Measurements from ENCODE around the gene SETD7.

SETD7 gene

DNA sequence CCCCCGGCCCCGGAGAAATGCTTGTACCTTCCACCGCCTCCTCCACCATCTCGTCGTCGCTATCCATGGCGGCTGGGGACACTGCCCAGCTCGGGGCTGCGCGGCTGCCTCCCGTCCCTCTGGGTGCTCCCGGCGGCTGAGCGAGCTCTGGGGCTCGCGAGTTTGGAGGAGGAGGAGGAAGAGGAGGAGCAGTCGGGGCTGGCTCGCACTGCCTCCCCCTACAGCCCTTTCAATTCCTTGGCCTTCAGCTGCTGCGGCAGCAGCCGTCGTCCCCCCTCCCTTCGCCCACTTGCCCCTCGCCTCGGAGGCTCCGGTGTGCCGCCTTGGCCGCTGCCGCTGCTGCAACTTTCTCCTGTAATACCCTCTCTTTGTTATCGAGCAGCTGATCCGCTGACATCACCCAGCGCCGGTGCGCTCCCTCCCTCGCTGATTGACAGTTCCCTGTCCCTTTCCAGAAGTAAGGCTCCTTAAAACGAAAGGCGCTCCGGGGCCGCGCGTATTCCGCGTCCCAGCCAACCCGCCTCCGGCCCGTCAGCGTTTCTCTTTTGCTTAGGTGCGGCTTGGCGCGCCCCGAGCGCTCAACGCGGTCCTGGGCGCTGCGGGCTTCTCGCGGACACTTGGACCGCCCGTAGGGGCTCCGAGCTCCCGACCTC, at the start of gene SETD7:
SETD7 (minus strand) TSS at position 149 of the 653 bp plus-strand sequence; CDS start at position 67, 82 bp downstream.
- DNase-seq, result peak; percentile 67

DNA sequence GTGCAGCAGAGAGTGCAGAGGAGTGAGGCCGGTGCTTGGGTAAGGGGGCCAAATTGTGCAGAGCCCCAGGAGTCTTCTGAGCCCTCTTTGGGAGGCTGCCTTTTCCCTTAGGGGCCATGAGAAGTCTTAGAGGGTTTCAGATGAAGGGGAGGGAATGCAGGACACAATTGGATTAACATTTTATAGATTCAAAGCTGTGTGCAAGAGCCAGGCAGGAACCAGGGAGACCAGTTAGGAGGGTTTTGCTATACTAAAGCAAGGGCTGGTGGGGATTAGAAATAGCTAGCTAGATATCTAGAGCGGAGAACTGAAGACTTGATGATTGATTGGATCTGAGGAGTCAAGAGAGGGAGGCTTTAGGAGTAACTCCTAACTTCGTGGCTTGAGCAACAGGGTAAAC, 49.5 kb upstream of the SETD7 start:
- DNase-seq, result no peak

GRCh38 chr4:139603576-139604410, 47.8 kb upstream of the SETD7 start:
- peak; percentile 86 for DNase-seq

DNA sequence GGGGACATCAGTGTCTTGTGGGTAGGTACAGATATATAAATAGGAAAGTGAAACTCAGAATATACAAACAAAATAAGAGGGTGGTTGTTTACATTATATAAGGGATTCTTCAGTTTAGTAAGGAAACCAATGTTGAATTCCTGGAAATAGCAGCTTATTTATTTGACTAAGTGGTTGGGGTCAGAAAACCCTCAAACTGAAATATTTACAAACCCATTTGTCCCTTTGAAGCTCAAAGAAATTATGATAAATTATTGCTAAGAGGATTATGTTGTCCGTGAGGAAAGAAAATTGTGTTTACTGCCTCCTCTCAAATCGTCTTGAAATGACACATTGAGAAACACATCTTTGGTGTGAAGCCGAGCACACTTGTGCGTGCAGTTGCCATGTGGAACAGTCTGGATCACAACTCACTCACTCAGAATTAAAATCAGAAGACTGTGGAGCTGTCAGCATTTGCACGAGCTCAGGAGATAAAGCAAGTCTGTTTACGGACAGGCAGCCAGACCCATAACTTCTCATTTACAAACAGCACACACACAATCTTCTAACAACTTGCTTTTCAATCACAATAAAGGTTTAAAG, 46.8 kb upstream of the SETD7 start:
- no peak for DNase-seq

DNA sequence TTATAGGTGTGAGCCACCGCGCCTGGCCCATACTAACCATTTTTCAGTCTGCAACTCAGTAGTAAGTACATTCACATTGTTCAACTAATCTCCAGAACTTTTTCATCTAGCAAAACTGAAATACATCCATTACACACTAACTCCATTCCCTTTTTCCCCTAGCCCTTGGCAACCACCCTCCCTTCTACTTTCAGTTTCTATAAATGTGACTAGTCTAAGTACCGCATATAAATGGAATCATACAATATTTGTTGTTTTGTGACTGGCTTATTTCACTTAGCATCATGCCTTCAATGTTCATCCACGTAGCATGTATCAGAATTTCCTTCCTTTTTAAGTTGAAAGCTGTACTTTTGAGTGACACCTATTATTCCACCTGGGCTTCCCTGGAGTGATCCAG, 44.6 kb upstream of the SETD7 start:
- no peak for DNase-seq

- no peak for DNase-seq
Measured at GRCh38 chr4:139599594-139600374, 43.8 kb upstream of the SETD7 start.

- no peak for DNase-seq
Measured at GRCh38 chr4:139599076-139599475, 43.1 kb upstream of the SETD7 start.

GRCh38 chr4:139596684-139597279, 40.8 kb upstream of the SETD7 start:
- DNase-seq, result no peak

- DNase-seq, result no peak
Measured at GRCh38 chr4:139596034-139596683, 40.1 kb upstream of the SETD7 start.

DNA sequence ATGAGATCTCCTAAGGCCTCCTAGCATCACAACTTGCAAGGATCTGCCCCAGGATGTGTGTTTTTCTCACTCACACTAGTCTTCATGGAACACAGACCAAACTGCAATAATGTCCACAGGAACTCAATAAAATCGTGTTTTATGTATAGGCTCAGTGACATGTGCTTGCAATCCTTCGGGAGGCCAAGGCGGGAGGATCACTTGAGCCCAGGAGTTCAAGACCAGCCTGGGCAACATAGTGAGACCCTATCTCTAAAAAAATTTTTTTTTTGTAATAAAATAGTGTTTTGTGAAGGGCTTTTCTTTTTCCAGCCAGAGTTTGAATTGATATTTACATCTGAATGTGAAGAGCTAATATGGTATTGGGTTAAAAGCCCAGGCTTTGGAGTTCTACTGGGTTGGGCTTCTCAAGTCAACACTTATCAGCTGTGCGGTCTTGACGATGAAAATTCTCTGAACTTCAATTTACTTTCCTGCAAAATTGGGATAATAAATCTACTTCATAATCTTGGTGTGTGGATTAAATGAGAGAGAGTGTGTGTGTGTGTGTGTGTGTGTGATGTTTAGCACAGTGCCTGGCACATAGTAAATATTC, 38.7 kb upstream of the SETD7 start:
- DNase-seq, result no peak

- DNase-seq, result no peak
Measured at GRCh38 chr4:139593091-139593564, 37.1 kb upstream of the SETD7 start.

DNA sequence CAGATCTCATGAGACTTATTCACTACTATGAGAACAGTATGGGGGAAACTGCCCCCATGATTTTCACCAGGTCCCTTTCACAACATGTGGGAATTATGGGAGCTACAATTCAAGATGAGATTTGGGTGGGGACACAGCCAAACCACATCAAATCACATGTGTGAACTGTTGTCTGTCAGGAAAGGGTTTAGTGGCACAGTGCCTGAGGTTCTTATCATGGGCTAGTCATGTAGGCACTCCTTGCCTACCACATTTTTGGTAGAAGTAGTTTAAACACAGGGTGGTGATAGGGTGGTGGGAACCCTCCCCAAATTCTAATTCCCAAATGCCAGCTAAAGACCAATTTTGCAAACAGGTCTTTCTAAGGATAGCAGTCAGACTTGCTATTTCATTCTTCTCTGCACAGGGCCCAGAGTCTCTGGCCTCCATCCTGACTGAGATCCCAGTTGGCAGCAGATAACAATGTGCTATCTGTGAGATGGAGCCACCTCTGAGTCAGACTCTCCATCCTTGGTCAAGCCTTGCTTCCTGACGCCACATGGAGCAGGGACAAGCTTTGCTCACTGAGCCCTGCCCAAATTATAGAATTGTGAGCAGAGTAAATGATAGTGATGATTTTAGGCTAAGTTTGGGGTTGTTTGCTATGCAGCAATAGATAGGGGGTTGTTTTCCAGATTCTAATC, 33.5 kb upstream of the SETD7 start:
- DNase-seq, result peak; percentile 58

GRCh38 chr4:139587446-139587845, 31.4 kb upstream of the SETD7 start:
- no peak for DNase-seq

GRCh38 chr4:139585473-139585872, 29.5 kb upstream of the SETD7 start:
- no peak for DNase-seq

GRCh38 chr4:139584784-139585183, 28.8 kb upstream of the SETD7 start:
- no peak for DNase-seq

DNA sequence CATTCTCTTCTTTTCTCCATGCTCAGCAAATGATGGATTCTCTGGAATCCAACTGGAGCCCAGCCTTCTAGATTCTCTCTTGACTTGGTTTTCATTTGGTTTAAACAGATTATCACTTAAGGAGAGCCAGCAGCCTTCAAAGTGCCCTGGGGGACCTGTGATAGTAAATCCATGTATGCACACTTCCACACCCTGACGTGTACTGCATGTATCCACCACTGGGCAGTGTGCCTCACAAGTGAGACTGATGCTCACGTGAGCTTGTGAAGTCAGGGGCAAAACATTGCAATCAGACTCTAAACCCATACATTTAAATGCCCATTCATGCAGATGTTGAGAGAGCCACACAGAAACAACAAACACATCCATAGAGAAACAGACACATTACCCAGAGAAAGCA, 28.0 kb upstream of the SETD7 start:
- no peak for DNase-seq

GRCh38 chr4:139582044-139582443, 26.0 kb upstream of the SETD7 start:
- DNase-seq, result peak; percentile 21

DNA sequence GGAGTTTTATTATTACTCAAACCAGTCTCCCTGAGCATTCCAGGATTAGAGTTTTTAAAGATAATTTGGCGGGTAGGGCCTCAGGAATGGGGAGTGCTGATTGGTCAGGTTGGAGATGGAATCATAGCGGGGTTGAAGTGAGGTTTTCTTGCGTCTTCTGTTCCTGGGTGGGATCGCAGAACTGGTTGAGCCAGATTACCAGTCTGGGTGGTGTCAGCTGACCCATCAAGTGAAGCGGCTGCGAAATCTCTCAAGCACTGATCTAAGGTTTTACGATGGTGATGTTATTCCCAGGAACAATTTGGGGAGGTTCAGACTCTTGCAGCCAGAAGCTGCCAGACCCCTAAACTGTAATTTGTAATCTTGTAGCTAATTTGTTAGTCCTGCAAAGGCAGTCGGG, 25.1 kb upstream of the SETD7 start:
- DNase-seq, result no peak

GRCh38 chr4:139576219-139576618, 20.2 kb upstream of the SETD7 start:
- no peak for DNase-seq

DNA sequence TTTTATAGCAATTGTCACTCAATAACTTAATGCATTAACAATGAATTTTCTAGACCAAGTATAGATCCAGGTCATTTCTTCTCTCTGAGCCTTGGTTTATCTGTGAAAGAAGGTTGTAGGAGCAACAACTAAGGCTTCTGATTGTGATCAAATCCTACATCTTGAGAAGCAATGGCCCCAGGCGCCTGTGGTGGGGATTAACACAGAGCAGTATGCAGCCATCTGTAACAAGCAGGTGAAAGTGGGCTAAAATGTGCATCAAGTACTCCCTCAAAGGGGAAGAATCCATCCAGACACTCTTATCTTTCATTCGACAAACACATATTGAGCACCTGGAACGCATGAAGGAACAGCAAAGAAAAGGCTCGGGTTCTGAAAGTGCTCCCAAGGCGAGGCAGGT, 19.1 kb upstream of the SETD7 start:
- DNase-seq, result no peak

DNA sequence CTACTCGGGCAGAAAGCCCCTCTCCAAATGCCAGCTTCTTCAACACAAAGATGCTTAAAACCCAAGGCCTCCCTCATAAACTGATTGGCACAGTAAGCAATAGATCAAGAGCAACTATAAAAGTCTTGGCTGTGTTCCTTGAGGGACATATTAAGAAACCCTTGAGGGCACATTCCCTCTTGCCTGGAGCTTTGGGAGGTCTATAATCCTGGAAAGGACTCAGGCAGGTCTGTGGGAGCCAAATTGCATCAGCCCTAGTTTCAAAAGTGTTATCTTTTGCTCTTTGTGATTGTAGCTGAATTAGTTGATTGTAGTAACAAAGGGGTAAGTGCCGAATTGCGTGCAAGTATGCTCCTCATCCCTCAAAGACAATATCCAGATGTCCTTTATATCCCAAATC, 18.6 kb upstream of the SETD7 start:
- no peak for DNase-seq
